ENCODE measurements around the gene MTHFD1L. TPM values are rescaled to one million over a fixed set of nuclear protein-coding genes. Genes with fewer than 3 reads are reported as not detected.

MTHFD1L gene
- total RNA-seq, 4 donors from 2014 or later = 4.1 to 19.9 (median 16.6) TPM

DNA sequence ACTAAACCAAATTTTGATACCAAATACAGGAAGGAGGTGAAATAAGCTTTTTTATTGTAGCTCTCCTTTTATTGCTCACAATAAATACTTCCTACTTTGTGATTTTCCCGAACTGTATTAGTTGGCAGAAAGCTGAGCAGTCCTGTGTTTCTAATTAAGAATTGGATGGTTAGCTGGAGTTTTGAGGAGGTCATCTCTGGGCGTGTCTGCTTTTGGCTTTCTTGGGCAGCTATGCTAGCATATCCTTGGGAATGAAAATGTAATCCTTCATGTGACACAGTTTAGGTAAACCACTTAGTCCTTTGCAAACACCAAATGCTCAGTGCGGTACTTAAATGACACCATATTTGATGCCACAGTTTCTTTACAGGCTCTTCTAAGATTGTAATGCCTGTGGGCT lies 67.5 kb downstream of the MTHFD1L start:
- no peaks in the 10 kb centered on the region for H3K36me3 ChIP-seq
- no peak for TF ChIP-seq CTCF (IDR thresholded peaks at IDR 0.05)
- no peak for TF ChIP-seq POLR2A (IDR thresholded peaks at IDR 0.05)
- H3K27me3 ChIP-seq = no peaks in the 10 kb centered on the region
- H3K27ac ChIP-seq = peak overlapping the region in 1 of 2 donors; percentile 11
- no peaks in the 10 kb centered on the region for H3K9me3 ChIP-seq
- no peaks in the 10 kb centered on the region for H3K4me1 ChIP-seq
- intact Hi-C loops (cut with DNase I; ENCODE audit: low total_unique reads) = no loop called here
- no peak overlapping the region for H3K4me3 ChIP-seq
- DNase-seq = no peak

DNA sequence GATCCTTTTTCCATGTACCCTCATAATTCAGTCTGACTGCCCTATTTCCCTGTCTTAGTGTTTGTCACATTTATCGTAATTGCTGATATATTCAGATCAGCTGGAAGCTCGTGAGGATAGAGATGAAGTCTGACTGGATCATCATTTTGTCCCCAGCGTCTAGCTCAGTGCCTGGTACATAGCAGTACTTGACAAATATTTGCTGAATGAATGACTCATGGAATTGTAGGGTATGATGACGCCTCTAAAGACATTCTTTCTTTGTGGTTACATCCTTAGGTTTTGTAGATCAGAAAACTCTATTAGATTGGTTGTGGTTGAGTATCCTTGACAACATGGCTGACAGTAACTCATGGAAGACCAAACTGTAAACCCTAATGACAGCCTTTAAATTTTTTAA lies 68.9 kb downstream of the MTHFD1L start:
- intact Hi-C loops (cut with DNase I; ENCODE audit: low total_unique reads) = no loop called here
- Histone ChIP-seq H3K36me3 (no peaks in the 10 kb centered on the region), H3K4me1 (no peaks in the 10 kb centered on the region), H3K4me3 (no peak overlapping the region), H3K27me3 (no peaks in the 10 kb centered on the region), H3K27ac (no peak overlapping the region), H3K9me3 (no peaks in the 10 kb centered on the region)
- no peak for DNase-seq
- no peak for TF ChIP-seq CTCF (IDR thresholded peaks at IDR 0.05)
- no peak for TF ChIP-seq POLR2A (IDR thresholded peaks at IDR 0.05)

DNA sequence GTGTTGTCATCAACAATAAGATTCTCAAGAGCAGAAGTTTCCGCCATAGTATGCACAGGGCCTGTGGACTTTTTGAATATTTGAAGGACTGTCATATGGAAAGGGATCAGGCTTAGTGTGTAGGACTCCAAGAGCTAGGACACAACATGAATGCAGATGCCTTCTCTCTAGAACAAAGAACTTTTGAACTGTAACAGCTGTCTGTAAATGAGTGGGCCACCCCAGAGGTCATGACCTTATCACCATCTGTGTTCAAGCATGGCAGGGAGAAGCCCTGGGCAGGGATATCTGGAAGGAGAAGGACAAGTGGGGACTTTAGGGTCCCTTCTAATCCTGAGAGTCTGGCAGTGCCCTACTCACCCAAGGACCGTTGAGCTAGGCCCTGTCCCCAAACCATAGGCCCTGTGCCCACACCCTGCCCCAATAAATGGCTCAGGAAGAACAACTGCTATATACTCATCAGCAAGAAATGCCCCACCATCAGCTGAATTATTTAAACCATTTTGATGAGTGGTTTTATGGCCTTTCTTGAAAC lies 70.6 kb downstream of the MTHFD1L start:
- no peak for TF ChIP-seq CTCF (IDR thresholded peaks at IDR 0.05)
- no peak for TF ChIP-seq POLR2A (IDR thresholded peaks at IDR 0.05)
- no peaks in the 10 kb centered on the region for H3K4me1 ChIP-seq
- H3K27me3 ChIP-seq = no peaks in the 10 kb centered on the region
- DNase-seq = no peak
- H3K9me3 ChIP-seq = no peaks in the 10 kb centered on the region
- no peaks in the 10 kb centered on the region for H3K36me3 ChIP-seq
- intact Hi-C loops (cut with DNase I; ENCODE audit: low total_unique reads) = no loop called here
- no peak overlapping the region for H3K4me3 ChIP-seq
- no peak overlapping the region for H3K27ac ChIP-seq

- H3K27ac ChIP-seq = no peak overlapping the region
- H3K4me3 ChIP-seq = no peak overlapping the region
- intact Hi-C loops (cut with DNase I; ENCODE audit: low total_unique reads) = no loop called here
- H3K36me3 ChIP-seq = no peaks in the 10 kb centered on the region
- peak in 1 of 2 donors; percentile 59 for DNase-seq
- no peaks in the 10 kb centered on the region for H3K27me3 ChIP-seq
- TF ChIP-seq POLR2A (IDR thresholded peaks at IDR 0.05) = no peak
- TF ChIP-seq CTCF (IDR thresholded peaks at IDR 0.05) = no peak
- H3K9me3 ChIP-seq = no peaks in the 10 kb centered on the region
- H3K4me1 ChIP-seq = no peaks in the 10 kb centered on the region
These were observed 71.8 kb downstream of the MTHFD1L start for GRCh38 chr6:150937132-150937906.

DNA sequence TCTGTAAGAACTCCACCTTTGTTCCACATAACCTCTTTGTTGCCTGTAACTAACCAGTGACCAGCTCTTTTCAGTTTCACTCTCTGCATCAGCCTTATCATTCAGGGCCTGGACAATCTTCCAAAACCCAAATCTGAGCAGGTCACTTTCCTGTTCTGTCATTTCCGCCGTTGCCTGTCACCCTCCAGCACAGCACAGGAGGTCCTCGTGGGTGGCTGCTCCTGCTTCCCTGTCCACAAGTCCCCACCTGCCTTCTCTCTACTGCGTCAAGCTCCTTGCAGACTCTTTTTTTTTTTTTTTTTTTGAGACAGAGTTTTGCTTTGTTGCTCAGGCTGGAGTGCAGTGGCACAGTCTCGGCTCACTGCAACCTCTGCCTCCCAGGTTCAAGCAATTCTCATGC lies 73.9 kb downstream of the MTHFD1L start:
- Histone ChIP-seq H3K27ac (no peak overlapping the region), H3K4me1 (no peaks in the 10 kb centered on the region), H3K4me3 (no peak overlapping the region), H3K36me3 (no peaks in the 10 kb centered on the region), H3K27me3 (no peaks in the 10 kb centered on the region), H3K9me3 (no peaks in the 10 kb centered on the region)
- DNase-seq = no peak
- no peak for TF ChIP-seq CTCF (IDR thresholded peaks at IDR 0.05)
- no peak for TF ChIP-seq POLR2A (IDR thresholded peaks at IDR 0.05)
- intact Hi-C loops (cut with DNase I; ENCODE audit: low total_unique reads) = no loop called here
